T47D (cell line): ENCODE results near the gene RAB3B.

Experiments used
- DNase-seq, 2 experiments: peaks; one replicate each; pipeline versions ENCODE4 v3.0.0 to v3.0.0-alpha.2; 2011 to 2012; ENCODE audit warnings: low read depth in 1 of 2, low spot score in 1 of 2
- JUND ChIP-seq: IDR thresholded peaks from 2 replicates; pipeline ENCODE4 v1.6.1; 2012; ENCODE audit warnings: low read depth
- in situ Hi-C: cut with HindIII; loops from 2 replicates; pipeline ENCODE4 v1.10.0; 2016; ENCODE audit warnings: low sequenced_read_pairs, low pct_unique_long_range_greater_than_20kb

RAB3B gene

DNA sequence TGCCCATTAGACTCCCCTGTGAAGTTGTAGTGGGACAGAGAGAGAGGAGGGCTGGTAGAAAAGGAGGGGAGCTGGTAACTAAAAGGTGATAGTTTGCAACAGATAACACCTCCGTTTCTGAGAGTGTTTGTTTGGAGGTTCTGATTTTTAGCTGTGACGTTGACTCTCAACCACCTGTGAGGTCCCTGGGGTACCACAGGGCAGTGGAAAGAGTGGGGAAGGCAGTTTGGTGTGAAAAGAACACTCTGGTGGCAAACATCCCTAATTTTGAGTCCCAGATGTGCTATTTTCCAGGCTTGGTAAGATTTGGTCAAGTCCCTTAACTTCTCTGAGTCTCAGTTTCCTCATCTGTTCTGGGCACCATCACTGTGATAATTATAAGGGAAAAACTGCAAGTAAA is 29.3 kb downstream of the RAB3B start:
- no peak for DNase-seq
- no peak for TF ChIP-seq JUND
- in situ Hi-C loops, result no loop called here

DNA sequence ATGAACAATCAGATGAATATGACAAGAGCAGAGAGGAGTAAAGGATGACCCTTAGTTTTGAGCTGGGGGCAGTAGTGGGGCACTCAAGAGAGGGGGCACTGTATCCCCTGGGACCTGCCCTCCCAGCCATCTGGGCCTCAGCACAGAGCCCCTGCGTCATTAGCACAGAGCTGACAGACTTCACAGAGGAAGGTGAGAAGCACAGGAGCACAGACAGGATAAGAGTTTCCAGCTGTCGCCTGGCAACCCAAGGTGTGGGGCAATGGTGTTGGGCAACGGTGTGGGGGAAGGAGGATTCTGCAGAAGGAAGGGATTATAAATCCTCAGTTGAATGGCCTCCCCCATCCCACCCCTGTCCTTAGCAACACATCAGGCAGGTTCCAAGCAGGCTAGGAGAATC is 30.2 kb downstream of the RAB3B start:
- TF ChIP-seq JUND, result no peak
- in situ Hi-C loops, result no loop called here
- DNase-seq, result no peak

DNA sequence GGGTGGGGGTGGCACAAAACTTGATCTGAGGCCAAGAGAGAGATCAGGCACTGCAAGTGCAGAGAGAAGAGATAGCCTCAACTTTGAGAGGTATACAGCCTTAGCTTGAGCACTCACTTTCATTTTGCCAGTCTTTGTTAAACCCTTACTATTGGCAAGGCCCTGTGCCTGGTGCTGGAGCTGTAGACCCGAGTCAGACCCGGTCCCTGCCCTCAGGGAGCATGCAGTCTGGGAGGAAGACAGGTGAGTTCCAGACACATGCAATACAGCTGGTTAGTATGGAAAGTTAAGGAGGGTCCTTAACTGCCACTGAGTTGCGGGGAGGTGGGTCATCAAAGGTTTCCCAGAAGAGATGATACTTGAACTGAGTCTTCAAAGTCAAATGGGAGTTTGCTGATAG is 31.7 kb downstream of the RAB3B start:
- DNase-seq, result no peak
- in situ Hi-C loops, result no loop called here

DNA sequence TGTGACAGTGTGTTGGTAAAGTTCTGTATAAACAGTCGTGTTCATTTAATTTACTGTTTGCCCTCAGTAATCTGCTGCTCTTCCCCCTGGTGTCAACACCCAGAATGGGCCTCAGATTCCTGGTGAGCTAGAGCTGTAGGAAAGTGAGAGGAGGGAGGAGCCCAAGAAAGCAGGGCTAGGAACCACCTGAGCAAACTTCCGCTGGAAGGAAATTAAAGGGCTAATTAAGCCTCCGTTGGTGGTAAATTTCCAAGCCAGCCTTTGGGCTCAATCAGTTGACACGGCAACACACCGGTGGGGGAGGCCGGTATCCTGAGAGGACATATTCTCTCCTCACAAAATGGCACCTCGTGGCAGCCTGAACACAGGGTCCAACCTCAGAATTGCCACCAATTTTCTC is 32.9 kb downstream of the RAB3B start:
- DNase-seq, result no peak
- in situ Hi-C loops, result no loop called here
- no peak for TF ChIP-seq JUND

More for the DNA sequence above, 31.7 kb downstream of the RAB3B start:
- TF ChIP-seq JUND, result no peak

DNA sequence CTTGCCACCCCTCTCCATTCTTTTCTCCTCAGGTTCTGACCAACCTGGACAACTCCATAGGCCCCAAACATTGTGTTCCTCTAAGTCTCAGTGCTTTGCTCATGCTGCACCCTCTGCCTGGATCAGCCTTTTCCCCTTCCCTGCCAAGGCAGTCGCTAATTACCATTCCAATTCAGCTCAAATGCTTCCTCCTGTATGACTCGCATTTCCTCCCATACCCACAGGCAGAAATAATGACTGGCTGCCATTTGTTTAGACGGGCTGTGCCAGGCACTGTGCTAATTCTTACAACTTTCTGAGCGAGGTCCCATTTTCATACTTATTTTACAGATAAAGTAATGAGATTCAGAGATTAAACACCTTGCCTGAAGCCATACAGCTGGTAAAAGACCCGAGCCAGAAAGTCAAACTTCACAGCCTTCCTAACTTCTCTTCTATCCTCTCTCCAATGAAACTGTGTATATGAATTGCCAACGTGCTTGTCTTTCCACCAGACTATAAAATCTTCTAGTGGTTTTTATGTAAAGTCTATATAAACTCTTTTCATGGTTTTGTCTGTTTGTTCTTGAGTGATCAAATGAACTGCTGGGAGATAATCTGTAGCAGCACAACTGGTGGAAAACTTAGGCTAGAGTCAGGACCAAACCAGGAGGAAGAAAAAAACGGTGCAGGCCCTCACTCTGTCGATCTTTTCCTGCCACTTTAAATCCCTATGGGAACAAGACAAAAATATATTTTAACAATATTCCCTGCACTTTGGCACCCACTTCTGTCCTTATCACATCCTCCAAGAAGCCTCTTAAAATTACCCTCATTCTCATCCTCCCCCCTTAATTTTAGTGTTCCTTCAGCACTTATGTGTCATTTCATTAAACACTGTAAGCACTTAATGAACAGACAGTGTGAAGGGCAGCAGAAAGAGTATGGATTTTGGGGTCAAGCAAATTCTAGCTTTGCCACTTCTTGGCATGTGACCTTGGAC is 33.7 kb downstream of the RAB3B start:
- no peak for DNase-seq

DNA sequence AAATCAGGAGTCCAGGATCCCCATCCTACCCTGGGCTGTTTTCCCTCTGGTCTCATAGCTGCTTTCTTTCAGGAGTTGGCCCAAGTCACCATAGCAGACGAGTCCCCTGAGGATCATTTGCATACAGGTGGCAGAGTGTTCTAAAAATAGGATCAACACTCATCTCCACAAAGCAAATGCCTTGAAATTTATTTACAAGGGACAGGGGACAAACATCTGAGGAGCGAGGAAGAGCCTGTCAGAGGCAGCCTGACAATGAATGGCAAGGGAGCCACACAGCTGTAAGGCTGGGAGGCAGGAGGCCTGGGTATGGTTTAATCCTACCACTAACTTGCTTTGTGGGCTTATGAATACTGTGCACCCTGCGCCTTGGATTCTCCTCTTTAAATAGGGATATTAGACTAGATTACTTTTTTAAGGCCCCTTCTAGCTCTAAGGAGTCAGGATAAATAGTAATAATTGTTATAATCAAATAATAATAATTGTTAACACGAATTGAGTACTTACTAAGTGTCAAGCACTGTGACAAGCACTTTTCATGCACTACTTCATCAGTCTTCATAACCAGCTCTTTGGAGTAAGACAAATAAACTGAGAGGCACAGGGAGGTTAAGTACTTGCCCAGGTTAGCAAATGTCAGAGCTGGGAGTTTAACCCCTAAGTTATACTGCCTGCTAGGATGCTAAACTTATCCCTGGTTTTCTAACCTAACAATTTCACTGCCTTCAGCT is 34.5 kb downstream of the RAB3B start:
- in situ Hi-C loops, result no loop called here
- no peak for DNase-seq
- no peak for TF ChIP-seq JUND

More for the DNA sequence above, 33.7 kb downstream of the RAB3B start:
- in situ Hi-C loops, result no loop called here
- no peak for TF ChIP-seq JUND

DNA sequence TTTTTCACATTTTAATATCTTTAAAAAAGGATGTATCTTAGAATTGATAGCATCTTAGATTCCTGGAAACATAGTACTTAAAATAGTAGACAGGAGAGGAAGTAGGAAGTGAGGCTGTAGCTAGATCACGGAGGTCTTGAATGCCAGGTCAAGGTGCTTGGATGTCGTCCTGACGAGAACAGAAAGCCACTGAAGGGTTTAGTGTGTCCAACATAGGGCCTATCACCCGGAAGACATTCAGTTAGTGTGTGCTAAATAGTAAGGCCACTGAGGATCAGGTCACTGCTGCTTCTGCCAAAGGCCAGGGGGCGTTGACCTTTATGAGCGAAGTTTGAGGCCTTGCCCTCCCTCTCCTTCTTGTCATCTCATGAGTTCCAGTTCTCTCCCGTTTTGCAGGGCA is 35.7 kb downstream of the RAB3B start:
- no peak for DNase-seq
- in situ Hi-C loops, result no loop called here
- TF ChIP-seq JUND, result no peak

DNA sequence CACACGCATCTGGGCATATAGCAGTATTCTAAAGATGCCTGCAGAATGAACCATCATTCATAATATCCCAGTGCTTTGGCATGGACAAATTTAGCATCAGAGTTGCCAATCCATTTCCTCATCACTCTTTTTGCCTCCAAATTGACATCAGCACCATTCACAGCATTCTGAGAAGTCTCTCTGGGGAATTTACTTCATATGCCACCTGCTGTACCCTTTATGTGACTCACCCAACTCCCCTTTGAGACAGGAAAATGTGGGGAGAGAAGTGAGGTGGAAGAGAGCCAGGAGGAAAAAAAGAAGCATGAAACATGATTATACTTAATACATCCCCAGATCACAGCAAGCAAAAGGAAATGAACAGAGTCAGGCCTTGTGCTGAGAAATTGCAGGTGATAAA is 37.4 kb downstream of the RAB3B start:
- TF ChIP-seq JUND, result no peak
- no peak for DNase-seq

DNA sequence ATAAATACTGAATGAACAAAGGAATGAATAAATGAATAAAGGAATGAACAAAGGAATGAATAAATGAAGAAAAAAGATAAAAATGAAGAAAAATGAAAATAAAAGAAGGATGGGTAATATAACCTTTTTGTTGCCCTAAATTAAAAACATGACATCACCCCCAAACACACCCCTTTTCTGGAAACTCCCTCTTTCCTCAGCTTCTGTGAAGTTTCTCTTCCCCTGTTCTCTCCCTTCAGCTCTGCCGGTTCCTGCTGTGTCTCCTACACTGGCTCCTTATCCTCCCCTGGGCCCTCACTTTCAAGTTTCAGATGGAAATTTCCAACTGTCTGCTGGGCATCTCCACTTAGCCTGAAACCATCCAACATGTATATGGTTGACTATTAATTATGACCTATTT is 37.9 kb downstream of the RAB3B start:
- no peak for DNase-seq
- no peak for TF ChIP-seq JUND
- in situ Hi-C loops, result no loop called here

More for the DNA sequence above, 37.4 kb downstream of the RAB3B start:
- in situ Hi-C loops, result no loop called here

DNA sequence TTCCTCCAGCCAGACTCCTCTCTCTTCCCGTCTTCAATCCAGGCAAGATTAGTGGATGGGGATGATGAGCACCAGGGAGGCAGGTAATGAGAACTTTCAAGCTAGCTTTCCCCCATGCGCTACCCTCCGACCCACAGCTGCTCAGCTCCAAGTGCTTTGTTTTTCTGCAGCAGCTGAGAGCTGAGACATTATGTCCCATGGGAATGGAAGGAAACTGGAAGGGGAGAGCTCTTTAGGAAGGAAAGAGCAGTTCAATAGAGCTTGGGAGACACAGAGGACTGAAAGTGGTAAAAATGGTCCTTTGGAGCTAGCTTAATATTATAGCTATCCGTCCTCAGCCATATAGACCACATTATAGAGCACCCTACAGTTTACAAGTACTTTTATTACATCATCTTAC is 39.8 kb downstream of the RAB3B start:
- in situ Hi-C loops, result no loop called here
- TF ChIP-seq JUND, result no peak
- DNase-seq, result no peak

DNA sequence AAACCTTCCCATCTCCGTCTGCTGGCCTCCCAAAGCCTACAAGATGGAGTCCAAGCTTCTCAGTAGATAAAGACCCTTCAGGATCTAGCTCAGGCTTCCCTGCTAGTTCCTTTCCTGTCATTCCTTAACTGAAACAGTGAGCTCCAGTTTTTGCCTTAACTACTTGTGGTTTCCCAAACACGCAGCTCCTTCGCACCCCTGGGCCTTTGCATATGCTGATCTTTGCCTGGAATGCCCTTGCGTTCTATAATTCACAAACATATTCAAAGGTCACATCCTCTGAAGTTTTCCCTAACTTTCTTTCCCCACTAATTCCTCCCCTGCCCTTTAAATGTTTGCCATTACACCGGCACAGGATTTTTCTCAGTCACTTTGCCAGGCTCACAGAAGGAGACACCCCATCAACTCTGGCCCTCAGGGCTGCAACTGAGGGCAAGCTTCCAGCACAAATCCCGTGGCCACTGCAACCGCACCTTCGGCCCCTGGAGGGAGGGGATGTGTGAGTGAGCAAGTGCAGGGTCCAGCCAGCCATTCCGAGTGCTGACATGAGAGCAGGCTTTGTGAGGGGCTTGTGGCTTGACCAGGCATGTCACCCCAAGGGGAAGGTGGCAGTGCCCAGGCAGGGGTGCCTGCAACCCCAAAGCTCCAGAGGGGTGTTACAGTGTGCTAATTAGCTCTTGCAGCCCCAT is 41.3 kb downstream of the RAB3B start:
- in situ Hi-C loops, result no loop called here
- TF ChIP-seq JUND, result no peak
- no peak for DNase-seq

DNA sequence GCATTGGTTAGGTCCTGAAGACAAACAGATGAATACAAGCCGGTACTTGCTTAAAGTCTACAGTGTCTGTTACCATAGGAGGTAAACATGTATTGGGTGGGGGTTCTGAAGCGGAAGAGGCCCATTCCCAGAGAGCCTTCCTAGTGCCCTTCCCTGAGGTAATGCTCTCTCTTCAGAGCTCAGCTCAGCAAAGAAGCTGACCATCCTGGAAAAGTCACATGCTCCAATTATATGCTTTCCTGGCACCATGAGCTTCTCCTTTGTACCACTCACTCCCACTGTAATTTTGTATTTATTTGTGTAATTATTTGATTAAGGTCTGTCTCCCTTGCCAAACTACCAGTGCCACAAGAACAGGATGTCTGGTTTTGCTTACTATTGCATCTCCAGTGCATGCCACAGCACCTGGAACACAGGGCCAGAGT is 42.0 kb downstream of the RAB3B start:
- DNase-seq, result peak in 1 of 2 experiments; percentile 46
- no peak for TF ChIP-seq JUND
- in situ Hi-C loops, result no loop called here
